GM12891 (cell line): ENCODE measurements around the gene EPG5.

ENCODE experiments used
- PAX5 ChIP-seq: IDR thresholded peaks from 2 replicates; pipeline ENCODE4 v1.6.1; 2011; ENCODE audit warnings: low read length, moderate library complexity, mild to moderate bottlenecking; ENCODE audit not compliant: insufficient read depth, severe bottlenecking
- POLR2A ChIP-seq: IDR thresholded peaks from 2 replicates; pipeline ENCODE4 v1.6.1; 2011; ENCODE audit warnings: low read depth, low read length, control low read depth
- POLR2AphosphoS5 ChIP-seq: IDR thresholded peaks from 2 replicates; pipeline ENCODE4 v1.6.1; 2011; ENCODE audit warnings: low read depth, low read length, control low read depth
- POU2F2 ChIP-seq: IDR thresholded peaks from 2 replicates; pipeline ENCODE4 v1.6.1; 2011; ENCODE audit warnings: low read depth, mild to moderate bottlenecking, control low read depth, low read length, moderate library complexity
- SPI1 ChIP-seq: IDR thresholded peaks from 2 replicates; pipeline ENCODE4 v1.6.1; 2011; ENCODE audit warnings: low read depth, low read length, control low read depth
- TAF1 ChIP-seq: IDR thresholded peaks from 2 replicates; pipeline ENCODE4 v1.6.1; 2011; ENCODE audit warnings: low read depth, low read length, control low read depth

DNA sequence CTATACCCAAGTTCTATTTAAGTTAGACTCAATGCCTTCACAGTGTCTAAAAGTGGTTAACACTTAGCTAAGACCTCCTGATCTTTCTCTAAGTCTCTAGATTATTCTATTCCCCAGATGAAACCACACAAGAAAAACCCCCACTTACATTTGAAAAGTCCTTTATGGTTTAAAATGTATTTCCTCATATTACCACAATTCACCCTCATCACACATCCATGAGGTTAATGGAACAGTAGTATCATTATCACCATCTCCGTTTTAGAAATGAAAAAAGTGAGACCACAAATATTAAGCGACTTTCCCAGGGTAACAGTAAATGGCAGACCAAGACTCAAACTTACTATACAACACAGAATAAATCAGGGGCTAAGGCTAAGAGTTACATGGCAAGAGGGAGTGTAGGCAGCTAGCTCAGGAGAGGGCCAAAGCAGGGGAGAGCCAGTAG is 28.6 kb downstream of the EPG5 start:
- no peak for TF ChIP-seq POLR2A
- TF ChIP-seq POLR2AphosphoS5: no peak
- TF ChIP-seq TAF1: no peak
- TF ChIP-seq POU2F2: no peak
- TF ChIP-seq PAX5: no peak
- TF ChIP-seq SPI1: no peak
